Activated CD8-positive, alpha-beta memory T cell treated with anti-CD3 and anti-CD28 coated beads, Interleukin-2, amount 50 U/mL, for 4 hours (primary cell): Measurements from ENCODE around the gene RNF227.
A peak's percentile ranks its signal among the peaks of the same experiment; 100 is the strongest.

Experiments
- DNase-seq: peaks from one replicate; pipeline ENCODE4 v3.0.0-alpha.2; 2020

RNF227 gene

GRCh38 chr17:7929158-7930023 is 13.3 kb upstream of the RNF227 start, which contains the start of gene KCNAB3:
Gene KCNAB3 (minus strand): TSS chr17:7929856. CDS start chr17:7929435, 421 bp downstream.
- peak; percentile 39 for DNase-seq

GRCh38 chr17:7927596-7927995 is 11.5 kb upstream of the RNF227 start:
- DNase-seq = no peak

GRCh38 chr17:7922845-7923628 is 6.9 kb upstream of the RNF227 start:
- DNase-seq = peak; percentile 85

GRCh38 chr17:7922269-7922844 is 6.3 kb upstream of the RNF227 start:
- DNase-seq = no peak

- no peak for DNase-seq
These were observed 719 bp upstream of the RNF227 start for GRCh38 chr17:7916808-7917207.

- peak; percentile 23 for DNase-seq
These were observed 245 bp upstream of the RNF227 start for GRCh38 chr17:7916385-7916682.

GRCh38 chr17:7915179-7915610 is 894 bp downstream of the RNF227 start:
- no peak for DNase-seq

- no peak for DNase-seq
These were observed 3.1 kb downstream of the RNF227 start for GRCh38 chr17:7912927-7913524.

GRCh38 chr17:7911116-7911515 is 5.0 kb downstream of the RNF227 start:
- no peak for DNase-seq

- DNase-seq = no peak
These were observed 5.4 kb downstream of the RNF227 start for GRCh38 chr17:7910711-7911110.

- DNase-seq = no peak
These were observed 5.8 kb downstream of the RNF227 start for GRCh38 chr17:7910281-7910680.

- no peak for DNase-seq
These were observed 7.0 kb downstream of the RNF227 start for GRCh38 chr17:7909089-7909488.

- no peak for DNase-seq
These were observed 12.7 kb downstream of the RNF227 start for GRCh38 chr17:7903154-7904103.

- no peak for DNase-seq
These were observed 18.3 kb downstream of the RNF227 start for GRCh38 chr17:7897773-7898172.

- no peak for DNase-seq
These were observed 19.0 kb downstream of the RNF227 start for GRCh38 chr17:7897090-7897489.

GRCh38 chr17:7894866-7895265 is 21.2 kb downstream of the RNF227 start:
- no peak for DNase-seq

- DNase-seq = no peak
These were observed 21.9 kb downstream of the RNF227 start for GRCh38 chr17:7894226-7894625.

GRCh38 chr17:7893187-7893880 is 22.8 kb downstream of the RNF227 start:
- no peak for DNase-seq

- DNase-seq = peak; percentile 29
These were observed 26.7 kb downstream of the RNF227 start for GRCh38 chr17:7889166-7889955.

GRCh38 chr17:7888184-7888920 is 27.7 kb downstream of the RNF227 start, which contains the start of gene CHD3:
Gene CHD3 (plus strand): TSS chr17:7888789. CDS start chr17:7889001, 212 bp downstream.
- DNase-seq = peak; percentile 48
